Natural killer cell (primary cell): ENCODE measurements around the gene MIEF1. TPM values are rescaled to one million over a fixed set of nuclear protein-coding genes. Genes with fewer than 3 reads are reported as not detected.

Experiments used
- ATAC-seq, 3 donors: fragments of 150-1000 bp in 2 of 3; fragments of 200-7000 bp in 1 of 3; cut with Tn5 transposase; 1 replicate in 1 of 3; 2 replicates in 2 of 3; pipeline ENCODE4 v1.10.0; 2021; ENCODE audit warnings: mild to moderate bottlenecking in 2 of 3, moderate library complexity in 2 of 3
- DNase-seq, 2 donors: peaks; one replicate each; pipeline versions ENCODE4 v3.0.0 to v3.0.0-alpha.2; 2013 to 2021; ENCODE audit warnings: mixed read lengths in 1 of 2
- H3K27ac ChIP-seq: one replicate; pipeline ENCODE4 v1.5.1; 2013; ENCODE audit warnings: mild to moderate bottlenecking, low read length
- H3K27me3 ChIP-seq: one replicate; pipeline ENCODE4 v1.6.1; 2013; ENCODE audit warnings: low read length; ENCODE audit not compliant: control insufficient read depth, insufficient read depth
- H3K36me3 ChIP-seq: one replicate; pipeline ENCODE4 v1.6.1; 2013; ENCODE audit warnings: low read length; ENCODE audit not compliant: control insufficient read depth, insufficient read depth
- H3K4me1 ChIP-seq: one replicate; pipeline ENCODE4 v1.6.1; 2013; ENCODE audit warnings: low read length; ENCODE audit not compliant: control insufficient read depth, insufficient read depth
- H3K4me3 ChIP-seq: one replicate; pipeline ENCODE4 v1.5.1; 2013; ENCODE audit warnings: low read length
- H3K9me3 ChIP-seq: one replicate; pipeline ENCODE4 v1.6.1; 2013; ENCODE audit warnings: low read length; ENCODE audit not compliant: control insufficient read depth, insufficient read depth
- H3K27ac Mint-ChIP-seq, 2 donors: one replicate each; pipeline ENCODE4 v1.8.0; 2022; ENCODE audit warnings: mild to moderate bottlenecking in 2 of 2, mixed read lengths in 2 of 2, moderate library complexity in 1 of 2
- H3K27me3 Mint-ChIP-seq, 2 donors: one replicate each; pipeline ENCODE4 v1.8.0; 2022; ENCODE audit warnings: low read depth in 2 of 2, mixed read lengths in 2 of 2
- H3K36me3 Mint-ChIP-seq: one replicate; pipeline ENCODE4 v1.8.0; 2022; ENCODE audit warnings: mixed read lengths
- H3K4me1 Mint-ChIP-seq, 2 donors: one replicate each; pipeline ENCODE4 v1.8.0; 2022; ENCODE audit warnings: mixed read lengths in 2 of 2
- H3K4me3 Mint-ChIP-seq: one replicate; pipeline ENCODE4 v1.8.0; 2022; ENCODE audit warnings: mild to moderate bottlenecking, moderate library complexity, mixed read lengths
- H3K9me3 Mint-ChIP-seq, 2 donors: one replicate each; pipeline ENCODE4 v1.8.0; 2022; ENCODE audit warnings: mixed read lengths in 2 of 2
- WGBS: methylation state at CpG from one replicate; pipeline ENCODE4 v1.1.7; 2013; ENCODE audit warnings: missing lambda C conversion rate; ENCODE audit not compliant: insufficient coverage; 5-methylcytosine and 5-hydroxymethylcytosine counted together
- intact Hi-C: fragments of 100-400 bp; cut with micrococcal nuclease; formaldehyde crosslinking; loops from one replicate; pipeline ENCODE4 v1.14.2; 2022
- total RNA-seq, 4 donors: library from RNA; stranded (reverse); fragments of 120-200 nt in 1 of 4; gene quantifications; one replicate each; pipeline versions ENCODE4 v1.2.3 to v1.2.4, GENCODE V29; 2013 to 2022
- TF ChIP-seq, protein P1 (sequence below): fragments of 200-600 bp; IDR thresholded peaks from one replicate; pipeline ENCODE4 v1.8.0; 2022; ENCODE audit warnings: antibody characterized with exemption

The MIEF1 gene
- total RNA-seq, 3 donors from 2014 or later (not counting 1 experiment from before 2014, with no cell fraction given), result 16.1 to 27.6 (median 25.1) TPM

DNA sequence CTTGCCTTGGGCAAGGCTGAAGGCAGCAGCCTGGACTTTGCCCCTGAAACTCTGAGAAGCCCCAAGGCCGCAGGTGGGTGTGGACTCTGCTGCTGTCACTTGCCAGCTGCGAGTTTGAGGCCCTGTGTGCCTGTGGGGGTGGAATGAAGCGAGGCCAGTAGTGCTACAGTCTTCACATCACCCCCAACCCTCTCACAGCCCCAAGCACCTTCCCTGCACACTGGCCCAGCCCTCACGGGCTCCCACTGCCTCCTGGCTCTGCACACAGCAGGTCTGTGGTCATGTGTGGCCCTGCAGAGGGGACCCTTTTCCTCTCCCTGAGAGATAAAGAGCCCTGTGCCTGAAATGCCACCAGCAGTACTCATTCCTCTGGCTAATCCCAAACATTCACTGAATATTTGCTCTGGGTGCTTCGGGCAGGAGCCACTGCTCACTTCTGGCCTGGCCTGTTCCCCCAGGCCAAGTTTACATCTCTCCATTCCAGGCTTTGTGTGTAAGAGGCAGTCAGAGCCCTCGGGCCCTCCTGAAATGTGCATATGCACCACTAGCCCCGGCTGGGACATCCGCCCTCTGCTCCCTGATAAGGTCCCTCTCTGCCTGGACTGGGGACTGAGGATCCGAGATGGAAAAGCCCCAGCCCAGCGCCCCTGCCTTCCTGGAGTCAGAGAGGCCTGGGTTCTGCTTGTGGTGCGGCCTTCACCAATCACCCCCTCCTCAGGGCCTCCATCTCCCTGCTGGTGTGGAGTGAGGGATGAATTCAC, 27.6 kb upstream of the MIEF1 start:
- no peaks in the 10 kb centered on the region for H3K36me3 ChIP-seq
- TF ChIP-seq, protein P1, sequence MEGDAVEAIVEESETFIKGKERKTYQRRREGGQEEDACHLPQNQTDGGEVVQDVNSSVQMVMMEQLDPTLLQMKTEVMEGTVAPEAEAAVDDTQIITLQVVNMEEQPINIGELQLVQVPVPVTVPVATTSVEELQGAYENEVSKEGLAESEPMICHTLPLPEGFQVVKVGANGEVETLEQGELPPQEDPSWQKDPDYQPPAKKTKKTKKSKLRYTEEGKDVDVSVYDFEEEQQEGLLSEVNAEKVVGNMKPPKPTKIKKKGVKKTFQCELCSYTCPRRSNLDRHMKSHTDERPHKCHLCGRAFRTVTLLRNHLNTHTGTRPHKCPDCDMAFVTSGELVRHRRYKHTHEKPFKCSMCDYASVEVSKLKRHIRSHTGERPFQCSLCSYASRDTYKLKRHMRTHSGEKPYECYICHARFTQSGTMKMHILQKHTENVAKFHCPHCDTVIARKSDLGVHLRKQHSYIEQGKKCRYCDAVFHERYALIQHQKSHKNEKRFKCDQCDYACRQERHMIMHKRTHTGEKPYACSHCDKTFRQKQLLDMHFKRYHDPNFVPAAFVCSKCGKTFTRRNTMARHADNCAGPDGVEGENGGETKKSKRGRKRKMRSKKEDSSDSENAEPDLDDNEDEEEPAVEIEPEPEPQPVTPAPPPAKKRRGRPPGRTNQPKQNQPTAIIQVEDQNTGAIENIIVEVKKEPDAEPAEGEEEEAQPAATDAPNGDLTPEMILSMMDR, result no peak
- no peak for DNase-seq
- H3K36me3 Mint-ChIP-seq, result no peaks in the 10 kb centered on the region
- H3K4me3 Mint-ChIP-seq, result no peak overlapping the region
- 86% methylated on average over 10 of the region's 11 CpGs for WGBS
- peaks cover 27% of the 10 kb centered on the region for H3K4me1 ChIP-seq
- no peaks in the 10 kb centered on the region for H3K9me3 ChIP-seq
- intact Hi-C loops, result no loop called here
- no peak for ATAC-seq
- H3K4me3 ChIP-seq, result no peak overlapping the region
- H3K4me1 Mint-ChIP-seq, result peaks cover 6 to 16% of the 10 kb centered on the region in 2 donors
- H3K27me3 ChIP-seq, result no peaks in the 10 kb centered on the region
- no peaks in the 10 kb centered on the region for H3K9me3 Mint-ChIP-seq
- H3K27ac ChIP-seq, result no peak overlapping the region
- H3K27ac Mint-ChIP-seq, result no peak overlapping the region
- H3K27me3 Mint-ChIP-seq, result peaks cover 0 to 2% of the 10 kb centered on the region in 2 donors

- Mint-ChIP-seq H3K27me3 (no peaks in the 10 kb centered on the region), H3K9me3 (no peaks in the 10 kb centered on the region), H3K4me1 (peaks cover 6 to 10% of the 10 kb centered on the region in 2 donors), H3K4me3 (no peak overlapping the region), H3K36me3 (no peaks in the 10 kb centered on the region), H3K27ac (no peak overlapping the region)
- TF ChIP-seq, protein P1, result no peak
- WGBS, result 91% methylated on average over 9 of the region's 9 CpGs
- Histone ChIP-seq H3K27me3 (no peaks in the 10 kb centered on the region), H3K27ac (no peak overlapping the region), H3K36me3 (no peaks in the 10 kb centered on the region), H3K9me3 (no peaks in the 10 kb centered on the region), H3K4me1 (peaks cover 25% of the 10 kb centered on the region), H3K4me3 (no peak overlapping the region)
- ATAC-seq, result no peak
- intact Hi-C loops, result no loop called here
- DNase-seq, result no peak
These were observed 26.8 kb upstream of the MIEF1 start for GRCh38 chr22:39475337-39475736.

DNA sequence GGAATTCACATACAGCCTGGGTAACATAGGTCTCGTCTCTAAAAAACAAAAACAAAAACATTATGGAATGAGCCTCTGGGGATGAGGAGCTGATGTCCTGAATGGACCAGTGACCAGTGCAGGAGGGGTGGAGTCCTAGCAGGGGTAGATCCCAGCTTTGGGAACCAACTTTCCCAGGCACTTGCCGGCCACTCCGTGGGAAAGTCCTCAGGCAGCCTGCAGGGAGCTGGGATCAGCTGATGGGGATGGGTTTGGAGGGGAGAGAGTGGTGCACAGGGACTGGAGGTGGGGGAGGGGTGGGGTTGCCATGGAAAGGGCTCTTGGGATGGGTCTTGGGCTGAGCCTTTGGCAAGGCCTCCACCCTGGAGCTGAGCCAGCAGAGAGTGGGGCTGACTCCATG, 26.2 kb upstream of the MIEF1 start:
- H3K27ac Mint-ChIP-seq, result no peak overlapping the region
- DNase-seq, result no peak
- no peaks in the 10 kb centered on the region for H3K9me3 Mint-ChIP-seq
- H3K4me1 Mint-ChIP-seq, result peaks cover 6 to 9% of the 10 kb centered on the region in 2 donors
- Histone ChIP-seq H3K27ac (no peak overlapping the region), H3K4me3 (no peak overlapping the region), H3K4me1 (peaks cover 24% of the 10 kb centered on the region), H3K9me3 (no peaks in the 10 kb centered on the region), H3K27me3 (no peaks in the 10 kb centered on the region), H3K36me3 (no peaks in the 10 kb centered on the region)
- TF ChIP-seq, protein P1, result no peak
- no peaks in the 10 kb centered on the region for H3K36me3 Mint-ChIP-seq
- no peak for ATAC-seq
- H3K4me3 Mint-ChIP-seq, result no peak overlapping the region
- intact Hi-C loops, result no loop called here
- WGBS, result 89% methylated on average over 3 of the region's 3 CpGs
- no peaks in the 10 kb centered on the region for H3K27me3 Mint-ChIP-seq

DNA sequence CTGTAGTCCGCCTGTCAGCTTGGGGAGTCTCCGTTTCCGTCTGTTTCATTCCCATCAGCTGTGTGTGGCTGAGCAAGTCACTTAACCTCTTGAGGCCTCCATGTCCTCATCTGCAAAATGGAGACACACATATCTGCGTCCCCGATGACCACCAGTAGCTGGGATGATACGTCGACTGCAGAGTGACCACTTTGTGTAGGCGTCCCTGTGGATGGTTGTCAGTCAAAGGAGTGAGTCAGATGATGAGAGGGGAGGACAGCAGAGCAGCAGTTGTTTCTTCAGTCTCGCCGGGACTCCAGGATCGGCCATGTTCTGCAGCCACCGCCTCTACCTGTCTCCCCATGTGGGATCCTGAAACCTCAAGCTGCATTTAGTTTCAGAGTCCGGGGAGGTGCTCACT, 25.4 kb upstream of the MIEF1 start:
- H3K27me3 Mint-ChIP-seq, result no peaks in the 10 kb centered on the region
- ATAC-seq, result no peak
- Histone ChIP-seq H3K27ac (no peak overlapping the region), H3K27me3 (no peaks in the 10 kb centered on the region), H3K4me1 (peaks cover 16% of the 10 kb centered on the region), H3K4me3 (no peak overlapping the region), H3K9me3 (no peaks in the 10 kb centered on the region), H3K36me3 (no peaks in the 10 kb centered on the region)
- intact Hi-C loops, result no loop called here
- TF ChIP-seq, protein P1, result no peak
- peaks cover 3% of the 10 kb centered on the region in 2 donors for H3K4me1 Mint-ChIP-seq
- H3K9me3 Mint-ChIP-seq, result no peaks in the 10 kb centered on the region
- no peak for DNase-seq
- no peak overlapping the region for H3K4me3 Mint-ChIP-seq
- no peaks in the 10 kb centered on the region for H3K36me3 Mint-ChIP-seq
- H3K27ac Mint-ChIP-seq, result no peak overlapping the region
- WGBS, result 93% methylated on average over 13 of the region's 13 CpGs
